Gastroesophageal sphincter (tissue), 4 donors: ENCODE measurements around the gene SMIM28. TPM values are rescaled to one million over a fixed set of nuclear protein-coding genes. Genes with fewer than 3 reads are reported as not detected.

Experiments used
- ATAC-seq: fragments of 150-250 bp; one replicate; pipeline ENCODE4 v1.9.1; 2016; ENCODE audit warnings: mild to moderate bottlenecking, moderate library complexity
- H3K27ac ChIP-seq, 4 donors: fragments of 200-600 bp; sonication (generic) in 3 of 4; 1 replicate in 3 of 4; 2 replicates in 1 of 4; pipeline ENCODE4 v1.5.1; 2016 to 2019
- H3K27me3 ChIP-seq: fragments of 200-600 bp; sonication (generic); one replicate; pipeline ENCODE4 v1.5.1; 2019
- H3K36me3 ChIP-seq, 2 donors: fragments of 200-600 bp; sonication (generic); one replicate each; pipeline ENCODE4 v1.5.1; 2019; ENCODE audit warnings: control low read depth in 1 of 2
- H3K4me1 ChIP-seq, 3 donors: fragments of 200-600 bp; sonication (generic); 1 replicate in 2 of 3; 2 replicates in 1 of 3; pipeline ENCODE4 v1.5.1; 2016 to 2019; ENCODE audit warnings: control low read depth in 2 of 3
- H3K4me3 ChIP-seq, 2 donors: fragments of 200-600 bp; sonication (generic); one replicate each; pipeline ENCODE4 v1.5.1; 2019; ENCODE audit warnings: mild to moderate bottlenecking in 1 of 2, moderate library complexity in 1 of 2
- H3K9me3 ChIP-seq, 3 donors: fragments of 200-600 bp; sonication (generic); one replicate each; pipeline ENCODE4 v1.5.1; 2017 to 2019; ENCODE audit warnings: control low read depth in 2 of 3
- CTCF ChIP-seq, 4 experiments: fragments of 200-600 bp in 2 of 4; fragments of 450-650 bp in 2 of 4; sonication (generic) in 1 of 4; IDR thresholded peaks; one replicate each; pipeline ENCODE4 v1.5.1; 2017 to 2019; ENCODE audit warnings: antibody characterized with exemption in 4 of 4, mild to moderate bottlenecking in 2 of 4, moderate library complexity in 2 of 4
- EP300 ChIP-seq: sonication (generic); formaldehyde crosslinking; IDR thresholded peaks from one replicate; pipeline ENCODE4 v1.6.1; 2017; ENCODE audit warnings: antibody characterized with exemption, mild to moderate bottlenecking
- POLR2A ChIP-seq, 2 donors: fragments of 450-650 bp; IDR thresholded peaks; one replicate each; pipeline ENCODE4 v1.6.1; 2017; ENCODE audit warnings: antibody characterized with exemption in 2 of 2, mild to moderate bottlenecking in 2 of 2, moderate library complexity in 1 of 2
- POLR2AphosphoS5 ChIP-seq: sonication (generic); formaldehyde crosslinking; IDR thresholded peaks from one replicate; pipeline ENCODE4 v1.6.1; 2017; ENCODE audit warnings: antibody characterized with exemption
- WGBS, 2 donors: methylation state at CpG; one replicate each; pipeline ENCODE4 v1.1.5; 2018; ENCODE audit warnings: low coverage in 1 of 2; 5-methylcytosine and 5-hydroxymethylcytosine counted together
- total RNA-seq, 4 donors: library from RNA; depleted of rRNA; stranded (reverse); fragments of >200 nt; gene quantifications; one replicate each; pipeline ENCODE4 v1.1.0, GENCODE V29; 2016

Gene SMIM28
- total RNA-seq, 4 donors from 2014 or later = 1.5 TPM; not detected in 3

GRCh38 chr6:138371720-138372119 is 6.0 kb upstream of the SMIM28 start:
- no peak for ATAC-seq
- TF ChIP-seq POLR2A (IDR thresholded peaks at IDR 0.05) (no peak), EP300 (no peak), CTCF (IDR thresholded peaks at IDR 0.05) (no peak), POLR2AphosphoS5 (no peak)
- no peak overlapping the region for H3K4me3 ChIP-seq
- no peaks in the 10 kb centered on the region for H3K27me3 ChIP-seq
- H3K36me3 ChIP-seq = no peaks in the 10 kb centered on the region
- peaks cover 0 to 5% (median 0%) of the 10 kb centered on the region in 3 donors for H3K9me3 ChIP-seq
- H3K4me1 ChIP-seq = no peaks in the 10 kb centered on the region
- 33 to 41% methylated on average over 3 of the region's 3 CpGs for WGBS, 2 donors
- no peak overlapping the region for H3K27ac ChIP-seq

GRCh38 chr6:138372711-138373463 is 4.8 kb upstream of the SMIM28 start:
- ATAC-seq = no peak
- H3K4me3 ChIP-seq = no peak overlapping the region

GRCh38 chr6:138374230-138374629 is 3.5 kb upstream of the SMIM28 start:
- Histone ChIP-seq H3K27ac (no peak overlapping the region), H3K4me1 (no peaks in the 10 kb centered on the region), H3K4me3 (no peak overlapping the region), H3K36me3 (no peaks in the 10 kb centered on the region), H3K27me3 (no peaks in the 10 kb centered on the region), H3K9me3 (no peaks in the 10 kb centered on the region)
- no peak for TF ChIP-seq POLR2A (IDR thresholded peaks at IDR 0.05)
- TF ChIP-seq CTCF (IDR thresholded peaks at IDR 0.05) = no peak
- no peak for TF ChIP-seq POLR2AphosphoS5
- TF ChIP-seq EP300 = no peak
- ATAC-seq = no peak

More at GRCh38 chr6:138372711-138373463, 4.8 kb upstream of the SMIM28 start:
- no peak overlapping the region for H3K27ac ChIP-seq
- no peaks in the 10 kb centered on the region for H3K9me3 ChIP-seq
- no peaks in the 10 kb centered on the region for H3K4me1 ChIP-seq
- H3K27me3 ChIP-seq = no peaks in the 10 kb centered on the region
- H3K36me3 ChIP-seq = no peaks in the 10 kb centered on the region
- TF ChIP-seq POLR2AphosphoS5 (no peak), EP300 (no peak), POLR2A (IDR thresholded peaks at IDR 0.05) (no peak), CTCF (IDR thresholded peaks at IDR 0.05) (no peak)

GRCh38 chr6:138374815-138375214 is 2.9 kb upstream of the SMIM28 start:
- TF ChIP-seq EP300 (no peak), CTCF (IDR thresholded peaks at IDR 0.05) (no peak), POLR2A (IDR thresholded peaks at IDR 0.05) (no peak), POLR2AphosphoS5 (no peak)
- WGBS, 2 donors = 77% methylated on average over 2 of the region's 2 CpGs; no CpG with 5 or more reads in 1 of the 2 donors
- ATAC-seq = no peak

GRCh38 chr6:138377042-138377441 is 663 bp upstream of the SMIM28 start:
- no peak for ATAC-seq
- Histone ChIP-seq H3K36me3 (no peaks in the 10 kb centered on the region), H3K27me3 (no peaks in the 10 kb centered on the region), H3K27ac (no peak overlapping the region), H3K9me3 (no peaks in the 10 kb centered on the region), H3K4me3 (no peak overlapping the region), H3K4me1 (no peaks in the 10 kb centered on the region)
- TF ChIP-seq EP300 = no peak

More at GRCh38 chr6:138374815-138375214, 2.9 kb upstream of the SMIM28 start:
- no peaks in the 10 kb centered on the region for H3K36me3 ChIP-seq
- no peaks in the 10 kb centered on the region for H3K4me1 ChIP-seq
- no peak overlapping the region for H3K4me3 ChIP-seq
- no peaks in the 10 kb centered on the region for H3K27me3 ChIP-seq
- H3K9me3 ChIP-seq = no peaks in the 10 kb centered on the region
- H3K27ac ChIP-seq = no peak overlapping the region
